GM18520 (cell line): ENCODE data around the gene HPS1.

Source experiments
- ATAC-seq: cut with Tn5 transposase; IDR thresholded peaks from one replicate; pipeline ENCODE4 v1.9.1; 2021; ENCODE audit not compliant: unreplicated experiment

HPS1 gene

DNA sequence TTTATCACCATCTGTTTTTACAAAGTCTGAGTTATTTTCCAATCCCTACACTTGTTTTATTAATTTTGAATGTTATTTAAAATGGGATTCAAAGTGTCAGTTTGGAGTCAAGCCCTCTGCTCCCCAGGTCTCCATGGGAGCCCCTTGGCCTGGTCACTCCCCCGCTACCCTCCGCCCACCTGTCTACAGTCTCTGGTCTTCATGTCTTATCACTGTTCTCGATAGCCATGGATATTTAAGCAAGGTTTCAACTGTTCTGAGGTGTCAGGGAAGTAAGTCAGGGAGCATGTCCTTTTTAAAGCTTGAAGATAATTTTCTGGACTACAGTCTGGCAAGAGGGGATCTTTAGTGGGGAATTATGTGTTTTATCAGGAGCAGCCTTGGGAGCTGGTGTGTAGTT is 19.1 kb upstream of the HPS1 start:
- no peak for ATAC-seq

DNA sequence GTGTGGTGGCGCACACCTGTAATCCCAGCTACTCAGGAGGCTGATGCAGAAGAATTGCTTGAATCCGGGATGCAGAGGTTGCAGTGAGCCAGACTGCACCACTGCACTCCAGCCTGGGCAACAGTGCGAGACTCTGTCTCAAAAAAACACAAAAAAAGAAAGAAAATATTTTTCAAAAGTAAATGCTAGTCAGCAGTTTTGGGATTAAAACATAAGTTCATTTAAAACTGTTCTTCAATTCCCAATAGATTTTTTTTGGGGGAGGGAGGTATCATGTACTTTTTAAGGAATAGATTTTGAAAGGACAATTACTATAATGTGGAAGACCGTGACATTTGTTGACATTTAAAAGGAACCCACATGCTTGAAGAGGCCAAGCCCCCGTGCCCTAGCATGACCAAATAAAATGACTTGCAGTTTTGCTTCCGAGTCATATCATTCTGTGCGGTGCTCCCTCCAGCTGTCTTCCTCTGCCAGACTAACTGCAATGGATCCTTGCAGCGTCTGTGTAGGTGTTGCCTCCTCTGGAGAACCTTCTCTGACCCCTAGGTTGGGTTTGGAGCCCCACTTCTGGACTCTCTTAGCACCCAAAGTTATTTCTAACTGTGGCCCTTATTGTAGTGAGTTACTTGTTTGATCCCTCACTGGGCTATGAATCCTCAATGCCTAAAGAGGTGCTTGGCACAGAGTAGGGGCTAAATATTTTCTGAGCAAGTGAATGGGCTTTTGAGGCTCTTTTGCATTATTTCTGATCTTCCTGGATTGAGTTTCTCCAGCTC is 17.4 kb upstream of the HPS1 start:
- ATAC-seq, result no peak

DNA sequence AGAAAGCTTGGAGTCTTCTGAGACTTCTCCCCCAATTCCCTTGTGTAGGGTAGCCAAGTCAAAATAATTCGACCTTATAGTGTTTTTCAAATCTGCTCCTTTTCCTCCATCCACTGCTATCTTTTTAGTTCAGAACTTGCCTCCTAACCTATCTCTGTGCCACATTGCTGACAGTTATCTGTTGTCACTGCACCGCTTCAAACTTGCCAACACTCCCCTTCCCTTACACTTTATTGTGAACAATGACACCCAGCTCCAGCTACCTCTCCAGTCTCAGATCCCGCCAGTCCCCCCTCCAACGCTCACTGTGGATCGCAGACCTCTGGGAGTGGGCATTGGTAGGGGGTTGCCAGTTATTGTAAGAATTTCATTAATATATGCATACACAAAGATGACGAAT is 16.3 kb upstream of the HPS1 start:
- no peak for ATAC-seq

DNA sequence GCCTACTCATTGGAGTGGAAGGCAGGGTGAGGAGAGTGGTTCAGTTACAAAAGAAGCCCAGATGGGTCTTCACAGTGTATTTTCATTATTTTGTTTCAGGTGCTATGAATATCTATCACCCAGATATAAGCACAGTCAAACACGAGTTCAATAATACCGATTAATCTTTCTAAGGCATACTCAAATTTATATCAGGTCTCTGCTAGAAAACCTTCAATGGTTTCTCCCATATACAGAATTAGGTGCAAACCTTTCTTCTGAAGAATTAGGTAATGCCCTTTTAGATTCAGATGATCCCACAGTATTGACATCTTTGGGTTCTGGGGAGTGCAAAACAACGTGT is 14.7 kb upstream of the HPS1 start:
- ATAC-seq, result no peak

DNA sequence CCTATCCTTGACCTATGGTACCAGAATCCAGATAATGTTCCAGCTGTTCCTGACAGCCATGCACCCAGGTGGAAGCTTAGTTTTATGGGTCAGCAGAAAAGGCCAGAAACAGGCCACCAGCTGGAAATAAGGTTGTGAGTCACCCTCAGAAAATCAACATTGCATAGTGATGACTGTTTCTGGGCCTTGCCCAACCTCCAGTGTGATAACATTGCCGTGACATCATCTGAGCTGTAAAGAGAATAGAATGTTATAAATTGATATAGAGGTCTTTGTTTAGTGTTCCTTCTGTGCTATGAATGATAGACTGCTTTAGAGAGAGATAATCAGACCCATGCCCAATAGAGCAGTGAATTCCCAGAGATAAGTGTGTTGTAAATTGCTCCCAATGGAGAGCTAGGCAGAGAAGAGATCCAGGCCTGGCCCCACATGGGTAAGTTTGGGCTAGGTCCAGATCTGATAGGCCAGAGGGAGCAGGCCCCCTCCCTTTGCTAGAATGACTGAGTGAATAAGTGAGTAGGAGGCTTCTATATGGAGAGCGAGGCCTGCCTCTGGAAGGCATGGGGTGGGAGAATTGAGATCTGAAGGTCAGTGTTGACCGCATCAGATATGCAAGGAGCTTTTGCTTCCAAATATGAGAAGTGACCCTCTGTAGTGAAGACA is 14.2 kb upstream of the HPS1 start:
- ATAC-seq, result no peak

DNA sequence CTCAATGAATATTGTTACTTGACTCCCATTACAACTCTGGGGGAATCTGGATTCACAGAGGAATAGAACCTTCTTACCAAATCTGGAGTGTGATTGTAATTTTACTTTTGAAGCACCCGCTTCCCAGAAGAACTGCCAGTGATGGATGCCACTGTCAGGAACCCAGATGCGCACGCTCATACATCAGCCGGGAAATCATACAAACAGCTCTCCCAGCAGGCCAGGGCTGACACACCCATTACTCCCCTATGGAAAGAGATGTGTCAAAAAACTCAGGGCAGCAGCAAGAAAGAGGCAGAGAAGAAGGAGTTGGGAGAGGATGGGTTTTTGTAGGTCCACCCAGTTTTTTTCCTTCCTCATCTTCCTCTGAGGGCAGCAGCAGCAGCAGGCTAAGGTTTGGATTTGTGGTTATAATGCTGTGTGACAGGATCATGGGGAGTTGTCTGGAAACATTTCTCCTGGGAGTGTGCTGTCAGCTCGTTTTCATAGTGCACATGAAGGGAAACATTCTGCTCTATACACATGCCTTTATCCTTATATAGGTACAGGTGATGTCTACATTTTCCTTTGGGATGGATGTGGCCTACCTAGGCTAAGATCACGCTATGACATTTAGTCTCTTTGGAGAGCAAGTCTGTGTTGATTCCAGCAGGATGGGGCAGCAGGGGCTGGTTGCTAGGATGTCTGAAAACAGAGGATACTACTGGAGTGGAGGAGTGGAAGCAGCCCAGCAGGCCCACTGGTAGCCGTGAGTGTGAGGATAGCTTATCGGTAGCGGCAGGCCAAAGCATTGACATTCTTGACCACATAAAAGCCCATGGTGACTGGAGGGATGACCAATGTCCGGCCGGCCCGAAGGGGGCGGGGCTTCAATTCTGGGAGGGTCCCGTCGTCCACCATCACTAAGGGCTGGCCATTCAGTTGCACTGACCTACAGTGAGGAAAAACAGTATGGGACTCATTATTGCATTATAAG is 12.4 kb upstream of the HPS1 start:
- no peak for ATAC-seq

DNA sequence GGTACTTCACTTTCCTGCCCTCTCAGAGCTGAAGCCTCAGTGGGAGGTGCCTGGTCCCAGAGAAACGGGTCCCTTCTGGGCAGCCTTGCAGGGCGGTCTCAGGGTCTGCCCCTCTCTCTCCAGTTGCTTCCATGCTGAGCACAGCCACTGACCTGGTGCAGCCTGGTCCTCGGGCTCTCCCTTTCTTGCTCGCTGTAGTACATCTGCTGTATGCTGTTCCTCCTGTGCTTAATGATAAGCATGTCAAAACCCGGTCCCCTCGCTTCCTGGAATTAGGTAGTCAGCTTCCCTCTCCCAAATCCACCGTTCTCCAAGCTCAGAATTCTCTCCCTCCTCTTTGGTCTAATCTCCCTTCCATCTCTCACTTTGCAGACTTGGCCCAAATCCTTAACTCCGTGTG is 11.0 kb upstream of the HPS1 start:
- ATAC-seq, result no peak

DNA sequence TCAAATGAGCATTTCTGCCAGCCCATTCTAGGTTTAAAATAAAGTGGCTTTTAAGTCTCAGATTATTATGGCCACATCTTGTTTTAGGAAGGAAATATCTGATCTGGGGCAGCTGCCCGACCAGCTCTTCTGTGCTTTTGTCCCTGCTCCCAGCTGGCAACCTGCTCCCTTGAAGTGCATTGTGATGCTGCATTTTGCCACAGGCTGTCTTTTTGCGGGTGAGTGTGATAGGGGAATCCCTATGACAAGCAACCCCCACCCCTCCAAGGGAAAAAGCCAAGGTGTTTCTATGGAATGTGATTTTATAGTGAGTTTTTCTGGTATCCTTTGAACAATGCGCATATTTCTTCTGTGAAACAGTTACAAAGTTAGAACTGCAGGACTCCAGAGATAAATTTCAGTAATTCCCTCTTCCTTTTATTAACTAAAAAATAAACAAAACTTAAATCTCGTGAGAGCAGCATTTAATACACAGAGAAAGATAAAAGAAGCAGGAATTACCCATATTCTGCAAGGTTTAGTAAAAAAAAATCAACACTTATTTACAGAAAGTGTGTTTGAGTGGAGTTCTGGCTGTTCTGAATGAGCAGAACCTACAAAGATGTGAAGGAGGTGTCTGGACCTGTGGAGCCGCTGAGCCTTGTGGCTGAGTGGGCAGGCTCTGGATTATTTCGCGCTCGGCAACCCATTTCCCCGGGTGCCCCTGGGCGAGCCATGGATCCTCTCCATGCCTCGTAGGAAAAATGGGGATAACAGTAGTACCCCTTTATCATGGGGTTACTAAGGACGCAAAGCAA is 10.1 kb upstream of the HPS1 start:
- no peak for ATAC-seq

DNA sequence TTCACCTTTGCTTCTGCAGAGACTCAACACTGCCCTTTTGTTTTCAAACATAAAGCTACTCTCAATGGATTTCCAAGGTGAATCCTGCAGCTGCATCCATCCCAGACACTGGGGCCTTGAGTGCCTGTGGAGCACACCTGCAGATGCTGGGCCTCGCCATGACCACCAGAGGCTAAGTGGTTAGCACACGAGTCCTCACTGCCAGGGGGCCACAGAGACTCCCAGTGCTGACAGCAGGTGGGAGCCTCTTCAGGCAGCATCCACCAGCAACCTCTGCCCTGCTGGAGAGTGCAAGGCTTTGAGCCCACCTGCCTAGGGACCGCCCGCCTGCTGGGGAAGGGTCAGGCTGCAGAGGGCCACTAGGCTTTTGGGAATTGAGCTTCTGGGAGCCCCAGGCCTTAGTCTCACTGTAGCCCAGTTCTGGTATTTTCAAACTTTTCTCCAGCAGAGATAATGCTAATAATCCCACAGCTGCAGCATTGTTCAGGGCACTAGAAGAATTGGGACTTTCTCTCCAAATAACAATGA is 9.4 kb upstream of the HPS1 start:
- no peak for ATAC-seq

DNA sequence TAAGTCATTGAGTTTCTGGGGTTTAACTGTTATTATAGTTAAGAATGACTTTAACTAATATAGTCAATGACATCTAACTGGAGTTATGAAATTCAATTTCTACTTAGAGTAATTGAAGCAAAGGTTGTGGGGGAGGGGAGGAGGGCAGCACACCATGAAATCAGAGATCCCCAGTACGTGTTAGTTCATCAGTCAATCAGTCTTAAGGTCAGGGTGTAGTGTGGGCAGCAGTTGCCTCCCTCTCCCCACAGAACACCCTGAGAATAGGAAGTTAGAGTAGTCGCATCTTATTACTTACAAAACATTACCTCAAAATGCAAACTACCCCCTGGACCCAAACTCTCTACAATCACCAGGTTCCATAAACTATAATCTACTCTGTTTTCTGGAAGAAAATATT is 7.0 kb upstream of the HPS1 start:
- ATAC-seq, result no peak

DNA sequence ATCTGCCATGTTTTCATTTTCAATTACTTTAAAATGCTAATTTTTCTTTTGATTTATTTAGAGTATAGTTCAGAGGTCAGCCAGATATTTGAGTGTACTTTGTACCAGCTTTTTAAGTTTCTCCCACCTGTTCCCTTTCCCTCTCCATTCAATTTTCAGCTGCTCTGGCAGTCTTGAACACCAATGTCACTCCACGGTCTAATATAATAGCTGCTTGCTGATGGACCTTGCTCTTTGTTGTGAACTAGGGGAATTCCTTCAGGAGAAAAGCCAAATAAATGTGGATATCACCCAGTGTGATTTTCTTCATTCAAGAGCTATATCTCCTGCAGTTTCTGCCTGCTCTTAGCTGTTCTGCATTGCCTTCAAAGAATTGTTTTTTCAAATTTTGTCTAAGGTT is 3.9 kb upstream of the HPS1 start:
- ATAC-seq, result no peak

DNA sequence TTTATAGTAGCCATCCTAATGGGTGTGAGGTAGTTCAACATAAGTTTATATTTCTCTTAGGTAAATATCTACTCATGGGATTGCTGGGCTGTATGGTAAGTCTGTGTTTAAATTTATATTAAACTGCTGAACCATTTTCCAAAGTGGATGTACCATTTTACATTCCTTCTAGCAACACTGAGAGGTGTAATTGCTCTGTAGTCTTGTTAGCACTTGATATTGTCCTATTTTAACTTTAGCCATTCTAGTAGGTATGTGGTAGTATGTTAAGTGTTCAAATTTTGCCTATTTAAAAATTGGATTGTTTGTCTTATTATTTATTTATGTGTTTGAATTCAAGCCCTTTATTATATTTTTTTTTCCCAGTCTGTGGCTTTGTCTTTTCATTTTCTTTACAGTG is 2.6 kb upstream of the HPS1 start:
- ATAC-seq, result no peak

DNA sequence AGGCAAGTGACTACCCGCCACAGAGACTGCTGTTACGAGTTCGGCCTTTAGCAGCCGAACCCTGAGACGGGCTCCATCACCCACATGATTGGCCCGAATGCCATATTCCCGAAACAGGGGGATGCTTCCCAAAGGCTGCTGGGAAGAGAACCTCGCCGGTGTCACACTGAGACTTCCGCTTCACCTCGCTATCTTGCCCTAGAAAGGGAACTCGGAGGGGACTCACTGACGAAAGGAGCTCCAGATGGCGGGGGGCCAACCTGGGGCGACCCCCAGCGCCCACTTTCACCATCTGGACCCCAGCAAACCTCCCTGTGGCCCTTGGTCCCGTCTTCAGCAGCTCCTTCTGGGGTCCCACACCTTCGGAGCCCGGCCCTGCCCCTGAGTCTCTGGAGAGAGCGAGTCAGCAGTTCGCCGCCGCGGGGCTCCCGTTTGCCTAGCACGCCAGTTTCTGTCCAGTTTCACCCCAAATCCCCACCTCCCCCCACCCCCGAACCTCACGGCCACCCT is 529 bp downstream of the HPS1 start:
- peak; percentile 5 for ATAC-seq

DNA sequence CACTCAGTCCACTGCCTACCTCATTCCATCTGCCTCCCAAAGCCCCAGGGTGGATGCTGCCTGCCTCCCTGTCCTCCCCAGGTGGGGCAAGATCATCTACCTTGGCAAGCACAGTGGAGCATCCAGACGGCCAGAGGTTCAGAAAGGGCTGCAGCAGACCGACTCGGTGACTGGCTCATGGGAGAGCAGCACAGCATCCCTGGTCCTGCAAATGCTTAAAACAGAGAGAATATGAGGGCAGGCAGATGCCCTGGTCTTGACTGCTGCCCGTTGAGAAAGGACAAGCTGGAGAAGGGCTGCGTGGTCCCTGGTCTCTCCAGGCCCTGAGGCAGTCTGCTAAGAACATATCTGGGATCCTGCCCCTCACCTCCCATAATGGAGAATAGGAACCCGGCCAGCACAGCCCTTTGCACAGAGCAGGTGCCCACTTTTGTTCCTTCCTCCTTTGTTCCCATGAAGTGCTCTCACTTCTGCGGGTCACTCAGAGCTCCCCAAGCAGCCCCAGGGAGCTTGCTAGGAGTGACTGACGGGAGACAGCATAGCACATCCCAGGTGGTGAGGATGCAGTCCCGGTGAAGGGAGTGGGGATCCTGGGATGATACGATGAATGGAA is 1.4 kb downstream of the HPS1 start:
- ATAC-seq, result no peak

DNA sequence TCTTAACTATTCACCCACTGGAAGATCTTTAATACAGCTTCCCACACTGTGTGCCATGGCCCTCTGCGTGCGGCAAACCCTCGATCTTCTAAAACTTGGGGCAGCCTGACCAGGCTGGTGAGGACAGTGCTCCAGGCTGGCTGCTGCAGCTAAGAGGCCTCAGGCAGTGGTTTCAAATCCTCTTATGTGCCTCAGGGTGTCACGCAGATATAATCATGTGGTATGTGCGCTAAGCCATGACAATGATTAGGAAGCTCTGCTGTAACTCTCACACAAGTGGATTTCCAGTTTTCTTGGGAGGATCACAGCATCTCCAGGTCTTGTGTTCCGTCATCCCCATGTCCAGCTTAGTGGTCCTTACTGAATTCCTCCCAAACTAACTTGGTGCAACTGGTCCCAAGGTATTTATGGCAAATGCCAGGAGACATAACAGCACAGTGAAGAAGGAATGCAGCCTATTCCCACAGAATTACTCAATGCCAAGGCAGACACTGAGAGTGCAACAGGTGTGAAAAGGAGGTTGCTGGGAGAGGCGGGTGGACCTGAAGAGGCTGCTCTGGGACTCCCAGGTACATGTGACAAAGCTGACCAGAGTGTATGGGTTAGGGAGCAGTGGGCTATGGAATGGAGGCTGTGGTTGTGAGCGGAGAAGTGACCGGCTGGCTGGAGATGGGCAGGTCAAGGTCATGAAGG is 2.3 kb downstream of the HPS1 start:
- no peak for ATAC-seq

DNA sequence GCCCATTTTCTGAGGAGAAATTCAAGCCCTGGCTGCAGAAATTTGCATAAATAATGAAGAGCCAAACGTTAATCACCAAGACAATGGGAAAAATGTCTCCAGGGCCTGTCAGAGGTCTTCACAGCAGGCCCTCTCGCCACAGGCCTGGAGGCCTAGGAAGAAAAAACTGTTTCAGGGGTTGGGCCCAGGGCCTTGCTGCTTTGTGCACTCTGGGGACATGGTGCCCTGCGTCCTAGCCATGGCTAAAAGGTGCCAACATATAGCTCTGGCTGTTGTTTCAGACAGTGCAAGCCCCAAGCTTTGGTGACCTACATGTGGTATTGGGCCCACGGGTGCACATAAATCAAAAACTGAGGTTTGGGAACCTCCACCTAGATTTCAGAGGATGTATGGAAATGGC is 8.0 kb downstream of the HPS1 start:
- no peak for ATAC-seq

DNA sequence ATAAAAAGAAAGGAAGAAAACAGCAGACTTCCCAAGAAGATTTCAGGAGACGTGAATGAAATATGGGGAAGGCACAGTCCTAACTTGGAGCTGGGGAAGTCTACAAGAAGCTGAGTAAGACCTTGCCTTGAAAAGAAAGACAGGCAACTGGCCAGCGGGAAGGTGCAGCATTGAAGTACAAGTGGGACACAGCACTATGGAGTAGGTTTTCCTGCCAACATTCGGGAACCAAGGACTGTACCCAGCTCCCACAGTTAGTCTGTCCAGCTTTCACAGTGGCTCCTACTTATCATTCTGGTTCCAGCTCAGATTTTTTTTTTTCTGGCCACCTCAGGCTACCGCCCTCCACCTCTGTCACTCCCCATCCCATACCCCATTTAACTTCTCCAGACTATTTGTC is 10.0 kb downstream of the HPS1 start:
- ATAC-seq, result no peak

DNA sequence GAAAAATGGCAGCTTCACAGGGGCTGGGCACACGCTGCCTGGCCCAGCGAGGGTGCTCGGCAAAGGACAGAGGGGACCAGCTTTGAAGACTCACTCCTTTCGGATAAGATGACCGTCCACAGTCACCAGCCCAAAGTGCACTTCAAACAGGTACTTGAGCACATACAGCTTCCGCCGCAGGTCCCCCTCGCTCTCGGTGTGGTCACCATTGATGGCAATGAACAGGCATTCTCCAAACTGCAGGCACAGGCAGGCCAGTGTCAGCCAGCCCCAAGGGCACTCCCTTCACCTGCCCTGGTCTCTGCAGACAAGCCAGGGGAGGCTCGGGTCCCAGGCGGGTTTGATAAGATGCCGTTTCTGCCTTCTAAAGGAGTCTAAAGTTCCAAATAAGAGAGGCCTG is 11.6 kb downstream of the HPS1 start:
- no peak for ATAC-seq

DNA sequence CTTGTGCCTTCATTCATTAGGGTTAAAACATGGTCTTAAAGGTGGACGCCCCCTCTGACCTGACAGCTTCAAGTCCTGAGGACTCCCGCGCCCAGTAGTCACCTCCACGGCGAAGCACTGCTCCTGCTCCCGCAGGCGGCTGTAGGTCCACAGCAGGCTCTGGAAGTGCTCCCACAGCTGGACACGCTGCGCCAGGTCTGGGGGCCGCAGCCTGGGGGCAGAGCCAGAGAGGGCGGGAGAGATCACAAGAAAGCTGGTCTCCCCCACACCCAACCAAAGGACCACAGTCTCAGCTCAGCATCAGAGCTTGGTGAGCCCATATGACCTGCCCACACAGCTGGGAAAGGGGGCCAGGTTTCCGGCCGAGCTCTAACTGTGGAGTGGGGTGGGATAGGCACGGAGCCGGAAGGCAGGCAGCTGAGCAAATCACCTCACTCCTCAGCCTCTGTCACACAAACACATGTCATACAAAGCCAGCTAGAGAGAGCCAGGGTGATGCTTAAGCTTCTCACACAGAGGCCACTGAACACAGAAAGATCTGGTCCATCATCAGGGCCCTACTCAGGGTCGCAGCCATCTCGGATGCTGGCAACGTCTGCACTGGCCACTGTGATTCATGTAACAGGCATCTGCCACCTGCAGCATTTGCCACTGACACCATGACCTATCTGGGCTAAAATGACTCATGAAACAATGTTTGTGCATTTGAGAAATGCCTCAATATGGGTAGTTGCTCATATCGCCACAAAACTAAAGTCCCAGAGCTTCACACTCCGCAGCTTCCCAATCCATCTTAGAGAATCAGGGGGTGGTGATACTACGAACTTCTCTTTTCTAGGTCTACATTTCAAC is 12.6 kb downstream of the HPS1 start:
- no peak for ATAC-seq
